ENCODE data around the gene MVB12B.
A peak's percentile ranks its signal among the peaks of the same experiment; 100 is the strongest.

MVB12B gene

DNA sequence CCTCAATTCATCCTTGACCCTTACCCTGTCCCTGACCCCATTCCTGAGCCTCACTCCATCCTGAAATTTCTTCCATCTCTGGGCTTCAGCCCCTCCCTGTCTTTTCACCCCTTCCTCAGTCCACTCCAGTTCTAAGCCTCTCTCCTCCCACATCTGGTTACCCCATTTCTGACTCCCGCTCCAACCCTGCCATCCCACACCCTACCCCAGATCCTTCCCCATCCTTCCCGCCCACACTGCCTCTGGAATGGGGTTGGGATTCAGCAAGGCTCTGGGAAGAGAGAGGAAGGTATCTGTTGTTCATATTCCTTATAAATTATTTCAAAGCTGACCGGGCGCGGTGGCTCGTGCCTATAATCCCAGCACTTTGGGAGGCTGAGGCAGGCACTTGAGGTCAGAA is 29.9 kb upstream of the MVB12B start:
- TF ChIP-seq, protein P1, sequence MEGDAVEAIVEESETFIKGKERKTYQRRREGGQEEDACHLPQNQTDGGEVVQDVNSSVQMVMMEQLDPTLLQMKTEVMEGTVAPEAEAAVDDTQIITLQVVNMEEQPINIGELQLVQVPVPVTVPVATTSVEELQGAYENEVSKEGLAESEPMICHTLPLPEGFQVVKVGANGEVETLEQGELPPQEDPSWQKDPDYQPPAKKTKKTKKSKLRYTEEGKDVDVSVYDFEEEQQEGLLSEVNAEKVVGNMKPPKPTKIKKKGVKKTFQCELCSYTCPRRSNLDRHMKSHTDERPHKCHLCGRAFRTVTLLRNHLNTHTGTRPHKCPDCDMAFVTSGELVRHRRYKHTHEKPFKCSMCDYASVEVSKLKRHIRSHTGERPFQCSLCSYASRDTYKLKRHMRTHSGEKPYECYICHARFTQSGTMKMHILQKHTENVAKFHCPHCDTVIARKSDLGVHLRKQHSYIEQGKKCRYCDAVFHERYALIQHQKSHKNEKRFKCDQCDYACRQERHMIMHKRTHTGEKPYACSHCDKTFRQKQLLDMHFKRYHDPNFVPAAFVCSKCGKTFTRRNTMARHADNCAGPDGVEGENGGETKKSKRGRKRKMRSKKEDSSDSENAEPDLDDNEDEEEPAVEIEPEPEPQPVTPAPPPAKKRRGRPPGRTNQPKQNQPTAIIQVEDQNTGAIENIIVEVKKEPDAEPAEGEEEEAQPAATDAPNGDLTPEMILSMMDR (conservative IDR thresholded peaks at IDR 0.05; ENCODE audit: low read depth): no peak
- ChIA-PET CTCF (interaction anchor here (1.6 to 2.3 kb wide), 2 partner anchors 203 to 889 kb away, joined by 4 to 5 read pairs; no protein-coding TSS in a partner anchor), POLR2A (ENCODE audit: low non-redundant PET) (no interaction called here)
- DNase-seq (ENCODE audit: low spot score): no peak
- H3K27ac ChIP-seq: no peak overlapping the region

DNA sequence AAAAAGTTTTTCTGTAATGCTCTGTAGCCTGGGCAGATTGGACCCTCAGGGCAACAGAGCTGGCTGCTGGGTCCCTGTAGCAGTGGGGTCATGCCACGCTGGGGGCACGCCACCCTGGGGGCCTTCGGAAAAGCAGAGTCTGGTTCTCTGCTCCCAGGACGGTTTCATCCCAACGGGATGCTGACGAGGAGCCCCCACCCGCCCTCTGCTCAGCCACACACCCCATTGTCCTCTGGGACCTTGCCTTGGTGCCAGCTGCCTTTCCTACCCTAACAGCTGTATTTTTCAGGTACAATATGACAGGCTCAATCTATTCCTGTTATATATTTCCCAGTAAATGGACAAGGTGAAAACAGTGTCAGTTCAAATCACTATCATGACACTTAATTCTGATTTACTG is 29.0 kb upstream of the MVB12B start:
- TF ChIP-seq, protein P1 (conservative IDR thresholded peaks at IDR 0.05; ENCODE audit: low read depth): no peak
- POLR2A ChIA-PET (ENCODE audit: low non-redundant PET): no interaction called here
- CTCF ChIA-PET: interaction anchor here (1.0 to 2.3 kb wide), 3 partner anchors 100 to 890 kb away, joined by 3 to 5 read pairs (median 4); no protein-coding TSS in a partner anchor
- DNase-seq (ENCODE audit: low spot score): no peak
- no peak overlapping the region for H3K27ac ChIP-seq

DNA sequence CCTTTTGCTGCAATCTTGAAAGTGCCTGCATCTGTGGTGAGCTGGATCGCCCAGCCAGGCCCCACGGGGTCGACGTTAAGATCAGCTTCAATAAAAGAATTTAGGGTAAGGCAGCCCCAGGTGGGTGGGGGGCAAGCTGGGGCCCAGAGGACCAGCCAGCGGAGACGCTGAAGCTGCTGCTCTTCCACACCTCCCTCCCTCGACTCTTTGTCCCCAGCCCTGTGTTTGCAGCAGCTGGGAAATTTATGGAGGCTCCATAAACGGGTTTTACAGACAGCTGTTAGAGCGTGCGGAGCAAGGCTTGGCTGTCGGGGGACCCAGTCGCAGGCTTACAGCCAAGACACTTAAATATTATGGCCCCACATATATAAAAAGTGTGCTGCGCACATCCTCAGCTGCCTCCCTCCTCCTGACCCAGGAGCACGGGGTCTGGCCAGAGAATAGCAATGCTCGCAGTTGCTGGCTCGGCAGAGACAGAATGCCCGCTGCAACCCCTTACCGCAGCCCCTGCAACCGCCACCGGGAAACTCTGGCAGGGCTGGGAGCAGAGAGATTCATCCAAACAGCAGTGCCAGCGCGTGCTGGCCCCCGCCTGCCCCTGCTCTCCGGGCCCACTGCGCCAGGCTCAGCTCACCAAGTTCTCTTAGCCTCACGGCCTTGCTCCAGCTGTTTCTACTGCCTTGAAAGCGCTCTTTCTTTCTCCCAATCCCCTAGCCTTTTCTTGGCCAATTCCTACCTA is 28.4 kb upstream of the MVB12B start:
- CTCF ChIA-PET: interaction anchor here (0.6 to 2.2 kb wide), 5 partner anchors 100 to 480 kb away, joined by 3 to 12 read pairs (median 4); no protein-coding TSS in a partner anchor

DNA sequence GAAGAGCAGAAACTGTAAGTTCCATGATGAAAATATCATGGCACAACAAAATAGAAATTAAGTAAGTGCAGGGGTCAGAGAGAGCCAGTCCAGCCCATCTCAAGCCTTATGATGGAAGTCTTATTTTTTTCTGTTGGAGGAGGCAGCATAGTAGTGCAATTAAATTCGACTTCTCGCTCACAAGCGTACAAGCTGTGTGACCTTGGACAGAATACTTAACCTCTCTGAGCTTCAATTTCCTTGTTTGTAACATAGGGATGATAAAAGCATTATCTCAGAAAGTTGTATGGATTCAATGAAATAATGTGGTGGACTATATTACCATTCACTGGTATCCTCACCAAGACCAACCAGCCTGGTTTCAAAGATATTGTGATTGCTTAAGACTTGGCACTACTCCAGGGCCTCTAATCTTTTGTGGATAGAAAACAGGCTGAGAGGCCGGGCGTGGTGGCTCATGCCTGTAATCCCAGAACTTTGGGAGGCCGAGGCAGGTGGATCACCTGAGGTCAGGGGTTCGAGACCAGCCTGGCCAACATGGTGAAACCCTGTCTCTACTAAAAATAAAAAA is 26.8 kb upstream of the MVB12B start:
- TF ChIP-seq, protein P1 (conservative IDR thresholded peaks at IDR 0.05; ENCODE audit: low read depth): no peak
- no peak overlapping the region for H3K27ac ChIP-seq
- ChIA-PET CTCF (interaction anchor here (2.2 kb wide), 1 partner anchor 99 kb away, joined by 12 read pairs; no protein-coding TSS in a partner anchor), POLR2A (ENCODE audit: low non-redundant PET) (no interaction called here)
- no peak for DNase-seq (ENCODE audit: low spot score)

More for the DNA sequence above, 28.4 kb upstream of the MVB12B start:
- no peak overlapping the region for H3K27ac ChIP-seq
- POLR2A ChIA-PET (ENCODE audit: low non-redundant PET): no interaction called here
- DNase-seq (ENCODE audit: low spot score): no peak
- TF ChIP-seq, protein P1 (conservative IDR thresholded peaks at IDR 0.05; ENCODE audit: low read depth): no peak

DNA sequence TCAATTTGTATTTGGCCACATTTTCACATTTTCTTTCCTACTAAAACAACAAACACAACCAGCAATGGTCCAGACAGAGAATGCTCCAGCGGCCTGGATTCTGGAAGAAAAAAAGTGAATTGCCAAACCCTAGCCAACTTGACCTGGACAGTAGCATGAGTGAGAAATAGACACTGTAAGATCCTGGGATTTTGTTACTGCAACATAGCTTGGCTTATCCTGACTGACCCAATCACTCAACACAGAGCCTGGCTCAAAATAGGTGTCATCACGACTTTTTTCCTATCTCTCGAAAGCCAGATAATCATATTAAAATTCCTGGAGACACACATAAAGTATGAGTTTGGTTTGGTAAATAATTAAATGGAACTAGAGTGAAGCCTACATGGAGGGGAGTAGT is 25.4 kb upstream of the MVB12B start:
- H3K27ac ChIP-seq: no peak overlapping the region
- no peak for DNase-seq (ENCODE audit: low spot score)
- TF ChIP-seq, protein P1 (conservative IDR thresholded peaks at IDR 0.05; ENCODE audit: low read depth): no peak
- ChIA-PET CTCF (interaction anchor here (0.6 to 1.8 kb wide), 6 partner anchors 10 to 542 kb away, joined by 3 to 24 read pairs (median 4); no protein-coding TSS in a partner anchor), POLR2A (ENCODE audit: low non-redundant PET) (no interaction called here)

DNA sequence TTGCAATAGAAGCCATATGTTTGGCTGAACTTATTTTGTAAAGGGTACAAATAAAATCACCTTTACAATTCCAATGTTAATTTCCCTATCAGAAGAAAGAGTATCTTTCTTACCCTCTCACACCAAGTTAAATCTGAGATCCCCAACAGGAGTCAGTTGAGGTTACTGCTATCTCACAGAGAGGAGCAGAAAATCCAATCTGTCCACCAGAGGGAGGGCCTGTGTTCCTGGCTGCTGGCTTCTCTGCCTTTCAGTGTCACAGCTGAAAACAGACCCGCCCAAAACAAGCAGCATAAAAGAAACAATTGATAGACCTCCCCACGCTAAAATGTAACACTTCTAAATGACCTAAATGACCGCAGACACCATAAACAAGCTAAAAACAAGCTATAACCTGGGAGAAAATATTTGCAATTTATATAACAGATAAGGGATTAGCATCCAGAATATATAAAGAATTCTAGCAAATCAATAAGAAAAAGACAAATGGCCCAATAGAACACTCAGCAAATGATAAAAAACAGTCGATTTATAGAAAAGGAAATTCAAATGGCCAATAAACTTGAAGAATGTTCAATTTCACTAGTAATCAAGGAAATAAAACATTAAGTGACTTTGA is 24.5 kb upstream of the MVB12B start:
- POLR2A ChIA-PET (ENCODE audit: low non-redundant PET): no interaction called here
- TF ChIP-seq, protein P1 (conservative IDR thresholded peaks at IDR 0.05; ENCODE audit: low read depth): peak; percentile 80
- CTCF ChIA-PET: interaction anchor here (0.6 to 1.8 kb wide), 14 partner anchors 11 to 894 kb away, joined by 3 to 24 read pairs (median 4); no protein-coding TSS in a partner anchor
- no peak overlapping the region for H3K27ac ChIP-seq
- peak; percentile 79 for DNase-seq (ENCODE audit: low spot score)

All from RWPE1 (cell line).